DMS 273 (cell line): Measurements from ENCODE around the gene TMEM33.

ENCODE experiments used
- DNase-seq: peaks from one replicate; lab custom pipeline; 2025; ENCODE audit not compliant: unreplicated experiment; lab: John Stamatoyannopoulos, UW

Gene TMEM33

DNA sequence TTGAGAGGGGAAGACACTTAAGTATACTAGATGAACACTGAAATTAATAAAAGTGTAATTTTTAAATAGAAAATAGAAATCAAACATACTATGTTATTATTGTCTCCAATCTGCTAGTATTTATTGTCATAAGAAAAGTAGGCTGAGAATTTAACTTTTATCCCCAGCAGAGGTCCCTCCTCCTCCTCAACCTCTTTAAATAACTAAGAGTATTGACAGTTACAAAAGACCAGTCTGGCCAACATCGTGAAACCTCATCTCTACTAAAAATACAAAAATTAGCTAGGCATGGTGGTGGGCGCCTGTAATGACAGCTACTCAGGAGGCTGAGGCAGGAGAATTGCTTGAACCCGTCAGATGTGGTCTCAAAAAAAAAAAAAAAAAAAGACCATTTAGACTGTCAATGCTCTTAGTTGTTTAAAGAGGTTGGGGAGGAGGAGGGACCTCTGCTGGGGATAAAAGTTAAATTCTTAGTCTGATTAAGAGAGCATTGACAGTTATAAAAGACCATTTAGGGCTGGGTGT is 59.3 kb downstream of the TMEM33 start:
- DNase-seq: peak; percentile 3

- DNase-seq: no peak
These were observed 62.8 kb downstream of the TMEM33 start for GRCh38 chr4:41998019-41998418.

DNA sequence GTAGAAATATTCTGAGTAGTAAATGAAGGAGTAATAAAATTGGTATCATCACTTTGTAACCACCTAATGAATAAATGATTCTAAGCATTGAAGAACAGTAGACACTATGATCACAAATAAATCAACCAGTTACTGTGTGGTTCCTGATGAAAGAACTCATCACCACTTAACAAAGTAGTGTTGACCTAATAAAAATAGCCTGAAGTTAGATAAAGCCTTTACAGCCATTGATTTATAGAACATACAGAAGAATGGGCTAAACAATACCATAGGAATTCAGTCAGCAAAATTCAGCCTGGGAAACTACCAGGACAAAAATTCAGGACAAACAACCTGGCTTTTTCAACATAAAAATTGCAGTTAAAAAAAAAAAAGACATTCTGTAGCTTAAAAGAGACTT is 64.1 kb downstream of the TMEM33 start:
- DNase-seq: no peak

DNA sequence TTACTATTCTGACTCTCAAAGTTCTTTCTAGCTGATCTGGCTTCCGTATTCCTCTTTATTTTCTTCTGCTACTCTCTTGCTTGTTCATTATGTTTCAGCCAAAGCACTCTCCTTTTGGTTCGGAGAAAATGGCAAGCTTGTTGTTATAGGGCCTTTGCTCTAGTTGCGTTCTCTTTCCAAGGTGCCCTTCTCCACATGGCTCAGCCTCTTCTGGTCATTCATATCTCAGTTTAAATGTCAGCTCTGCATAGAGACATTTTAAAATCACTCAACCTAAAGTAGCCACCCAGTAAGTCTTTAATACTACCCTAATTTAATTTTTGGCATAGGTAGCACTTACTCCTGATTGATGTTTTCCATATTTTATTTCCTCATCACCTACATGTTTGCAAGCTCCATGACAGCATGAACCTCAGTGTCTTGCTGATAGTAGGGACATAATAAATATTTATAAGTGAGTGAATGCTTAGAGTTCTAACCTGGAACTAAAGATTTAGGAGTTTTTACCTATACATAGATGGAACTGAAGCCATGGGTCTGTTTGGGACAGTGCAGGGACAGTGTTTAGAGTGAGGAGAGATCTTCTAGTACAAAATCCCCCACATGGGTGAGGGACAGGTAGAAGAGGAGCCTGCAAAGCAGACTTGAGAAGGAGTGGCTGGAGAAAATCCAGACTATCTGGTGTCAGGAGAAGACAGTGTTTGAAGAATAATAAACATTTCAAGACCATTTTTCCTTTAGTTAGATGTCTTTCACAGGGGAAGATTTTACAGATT is 73.0 kb downstream of the TMEM33 start:
- DNase-seq: no peak
